ENCODE results near the gene PALLD.

DNA sequence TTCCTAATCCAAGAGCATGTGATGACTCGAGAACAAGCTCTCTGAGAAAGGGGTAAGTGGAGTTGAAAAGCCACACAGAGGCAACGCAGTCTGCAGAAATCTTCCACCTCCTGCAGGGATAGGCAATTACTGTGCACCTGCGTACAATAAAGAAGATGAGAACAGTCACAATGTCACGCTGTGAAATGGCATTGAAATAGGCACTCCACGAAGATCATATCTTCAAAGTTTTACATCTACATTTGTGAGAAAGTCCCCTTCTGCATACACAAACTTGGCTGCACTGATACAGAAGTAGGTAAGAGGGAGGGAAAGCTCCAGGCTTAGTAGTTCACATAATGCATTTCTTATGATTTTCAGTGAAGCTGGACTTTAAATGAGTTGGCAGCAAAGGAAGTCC is 43.7 kb upstream of the PALLD start:
- TF ChIP-seq, protein P1, sequence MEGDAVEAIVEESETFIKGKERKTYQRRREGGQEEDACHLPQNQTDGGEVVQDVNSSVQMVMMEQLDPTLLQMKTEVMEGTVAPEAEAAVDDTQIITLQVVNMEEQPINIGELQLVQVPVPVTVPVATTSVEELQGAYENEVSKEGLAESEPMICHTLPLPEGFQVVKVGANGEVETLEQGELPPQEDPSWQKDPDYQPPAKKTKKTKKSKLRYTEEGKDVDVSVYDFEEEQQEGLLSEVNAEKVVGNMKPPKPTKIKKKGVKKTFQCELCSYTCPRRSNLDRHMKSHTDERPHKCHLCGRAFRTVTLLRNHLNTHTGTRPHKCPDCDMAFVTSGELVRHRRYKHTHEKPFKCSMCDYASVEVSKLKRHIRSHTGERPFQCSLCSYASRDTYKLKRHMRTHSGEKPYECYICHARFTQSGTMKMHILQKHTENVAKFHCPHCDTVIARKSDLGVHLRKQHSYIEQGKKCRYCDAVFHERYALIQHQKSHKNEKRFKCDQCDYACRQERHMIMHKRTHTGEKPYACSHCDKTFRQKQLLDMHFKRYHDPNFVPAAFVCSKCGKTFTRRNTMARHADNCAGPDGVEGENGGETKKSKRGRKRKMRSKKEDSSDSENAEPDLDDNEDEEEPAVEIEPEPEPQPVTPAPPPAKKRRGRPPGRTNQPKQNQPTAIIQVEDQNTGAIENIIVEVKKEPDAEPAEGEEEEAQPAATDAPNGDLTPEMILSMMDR (IDR thresholded peaks at IDR 0.05) = no peak
- no peak for TF ChIP-seq POLR2AphosphoS5 (IDR thresholded peaks at IDR 0.05)

Measured in suprapubic skin (tissue), 3 donors.